Calu3 (cell line): ENCODE measurements around the gene CHN1. TPM values are rescaled to one million over a fixed set of nuclear protein-coding genes. Genes with fewer than 3 reads are reported as not detected.

Experiments used
- BruUV-seq: library from RNA; stranded (reverse); fragments of 400-500 nt; replicated peaks from 2 replicates; lab custom pipeline; 2021; lab: Mats Ljungman, UMichigan
- CTCF ChIA-PET: fragments of 300-600 bp; sonication (Branson Sonifier 250); formaldehyde crosslinking; loops from one replicate; lab custom pipeline; 2022; ENCODE audit warnings: antibody characterized with exemption; lab: Charles Lee
- DNase-seq: peaks from one replicate; pipeline ENCODE4 v3.0.0; 2022
- H3K27ac Mint-ChIP-seq: one replicate; pipeline ENCODE4 v1.8.0; 2022; ENCODE audit warnings: mixed read lengths; ENCODE audit not compliant: unreplicated experiment
- H3K27me3 Mint-ChIP-seq: one replicate; pipeline ENCODE4 v1.8.0; 2022; ENCODE audit warnings: mixed read lengths; ENCODE audit not compliant: unreplicated experiment
- H3K36me3 Mint-ChIP-seq: one replicate; pipeline ENCODE4 v1.8.0; 2022; ENCODE audit warnings: mild to moderate bottlenecking, moderate library complexity, mixed read lengths; ENCODE audit not compliant: insufficient read depth, unreplicated experiment
- H3K4me1 Mint-ChIP-seq: one replicate; pipeline ENCODE4 v1.8.0; 2022; ENCODE audit warnings: mild to moderate bottlenecking, low read depth, mixed read lengths; ENCODE audit not compliant: unreplicated experiment
- H3K4me3 Mint-ChIP-seq: one replicate; pipeline ENCODE4 v1.8.0; 2022; ENCODE audit warnings: mild to moderate bottlenecking, low read depth, moderate library complexity, mixed read lengths; ENCODE audit not compliant: unreplicated experiment
- H3K9me3 Mint-ChIP-seq: one replicate; pipeline ENCODE4 v1.8.0; 2022; ENCODE audit warnings: low read depth, mixed read lengths; ENCODE audit not compliant: unreplicated experiment
- intact Hi-C: fragments of 100-400 bp; cut with micrococcal nuclease; formaldehyde crosslinking; loops from one replicate; pipeline ENCODE4 v1.10.0; 2022; ENCODE audit not compliant: unreplicated experiment
- total RNA-seq: library from RNA; stranded (reverse); gene quantifications from 2 replicates; pipeline ENCODE4 v1.2.3, GENCODE V29; 2022
- TF ChIP-seq, protein P1 (sequence below): fragments of 200-600 bp; IDR thresholded peaks from one replicate; pipeline ENCODE4 v1.8.0; 2022; ENCODE audit warnings: antibody characterized with exemption; ENCODE audit not compliant: unreplicated experiment

Gene CHN1
- total RNA-seq, 1 experiment from 2014 or later: 2.4 TPM

DNA sequence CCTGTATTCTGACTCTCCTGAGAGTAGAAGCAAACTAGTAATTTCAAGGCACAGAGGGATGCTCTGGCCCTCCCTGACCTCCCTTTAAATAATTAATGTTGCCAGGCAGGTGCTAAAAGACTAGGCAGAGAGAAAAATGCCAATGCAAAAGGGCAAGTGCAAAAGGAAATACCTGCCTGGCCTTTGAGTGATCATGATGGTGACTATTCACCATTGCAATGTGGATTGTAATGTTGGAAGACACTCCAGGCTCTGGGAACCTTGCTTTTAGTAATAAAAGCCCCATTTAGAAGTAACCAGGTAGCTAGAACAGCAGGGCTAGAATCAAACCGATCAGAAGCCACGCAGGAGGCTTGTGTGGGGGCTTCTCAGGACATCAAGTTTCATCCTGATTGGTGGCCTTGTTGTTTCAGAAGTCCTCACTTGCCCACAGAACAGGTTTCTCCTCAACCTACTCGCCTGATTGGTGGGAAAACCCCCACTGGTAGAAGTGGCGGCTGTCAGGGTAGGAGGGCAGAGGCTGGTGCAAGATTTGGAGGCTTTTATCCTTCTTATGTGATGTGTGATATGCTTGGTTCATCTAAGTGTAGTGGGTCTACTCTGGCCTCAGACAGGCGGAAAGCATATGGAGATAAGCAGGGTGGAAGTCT is 224.9 kb downstream of the CHN1 start:
- Mint-ChIP-seq H3K27me3 (peaks cover 8% of the 10 kb centered on the region), H3K4me1 (peaks cover 12% of the 10 kb centered on the region), H3K27ac (no peak overlapping the region), H3K36me3 (peaks cover 5% of the 10 kb centered on the region), H3K9me3 (no peaks in the 10 kb centered on the region), H3K4me3 (no peak overlapping the region)
- DNase-seq: no peak
- no TSS peak for BruUV-seq
- CTCF ChIA-PET: no interaction called here
- TF ChIP-seq, protein P1, sequence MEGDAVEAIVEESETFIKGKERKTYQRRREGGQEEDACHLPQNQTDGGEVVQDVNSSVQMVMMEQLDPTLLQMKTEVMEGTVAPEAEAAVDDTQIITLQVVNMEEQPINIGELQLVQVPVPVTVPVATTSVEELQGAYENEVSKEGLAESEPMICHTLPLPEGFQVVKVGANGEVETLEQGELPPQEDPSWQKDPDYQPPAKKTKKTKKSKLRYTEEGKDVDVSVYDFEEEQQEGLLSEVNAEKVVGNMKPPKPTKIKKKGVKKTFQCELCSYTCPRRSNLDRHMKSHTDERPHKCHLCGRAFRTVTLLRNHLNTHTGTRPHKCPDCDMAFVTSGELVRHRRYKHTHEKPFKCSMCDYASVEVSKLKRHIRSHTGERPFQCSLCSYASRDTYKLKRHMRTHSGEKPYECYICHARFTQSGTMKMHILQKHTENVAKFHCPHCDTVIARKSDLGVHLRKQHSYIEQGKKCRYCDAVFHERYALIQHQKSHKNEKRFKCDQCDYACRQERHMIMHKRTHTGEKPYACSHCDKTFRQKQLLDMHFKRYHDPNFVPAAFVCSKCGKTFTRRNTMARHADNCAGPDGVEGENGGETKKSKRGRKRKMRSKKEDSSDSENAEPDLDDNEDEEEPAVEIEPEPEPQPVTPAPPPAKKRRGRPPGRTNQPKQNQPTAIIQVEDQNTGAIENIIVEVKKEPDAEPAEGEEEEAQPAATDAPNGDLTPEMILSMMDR: no peak
- intact Hi-C loops: no loop called here

DNA sequence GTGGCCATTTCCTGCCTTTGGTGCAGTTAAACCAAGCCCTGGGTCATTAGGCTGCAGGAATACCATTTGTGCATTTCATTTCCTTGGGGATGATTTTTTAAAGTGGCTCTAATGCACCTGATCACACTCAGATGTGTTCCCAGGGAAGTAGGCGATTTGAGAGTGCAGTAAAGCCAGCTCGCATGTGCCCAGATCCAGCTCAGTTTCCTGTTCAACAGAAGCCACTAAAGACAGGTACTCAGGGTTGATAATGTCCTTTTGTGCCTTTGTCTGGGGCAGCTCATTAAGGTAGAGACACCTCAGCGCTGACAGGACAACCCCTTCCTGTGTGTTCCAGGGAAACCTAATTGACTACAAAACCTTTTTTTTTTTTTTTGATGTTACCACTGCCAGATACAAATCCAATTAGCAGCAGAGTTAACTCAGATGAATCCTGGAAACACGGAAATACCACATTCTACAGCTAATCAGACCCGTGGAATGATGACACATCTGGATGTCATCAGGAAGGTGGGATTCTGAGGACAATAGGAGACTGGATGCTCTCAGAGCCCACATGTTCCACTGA is 225.7 kb downstream of the CHN1 start:
- DNase-seq: no peak
- Mint-ChIP-seq H3K27ac (no peak overlapping the region), H3K4me1 (peaks cover 12% of the 10 kb centered on the region), H3K27me3 (peaks cover 8% of the 10 kb centered on the region), H3K9me3 (no peaks in the 10 kb centered on the region), H3K36me3 (peaks cover 5% of the 10 kb centered on the region), H3K4me3 (no peak overlapping the region)
- TF ChIP-seq, protein P1: no peak
- intact Hi-C loops: no loop called here
- no TSS peak for BruUV-seq
- CTCF ChIA-PET: interaction anchor here (0.7 kb wide), 2 partner anchors 48 to 531 kb away, joined by 3 to 4 read pairs; partner anchors contain the start of gene OLA1

DNA sequence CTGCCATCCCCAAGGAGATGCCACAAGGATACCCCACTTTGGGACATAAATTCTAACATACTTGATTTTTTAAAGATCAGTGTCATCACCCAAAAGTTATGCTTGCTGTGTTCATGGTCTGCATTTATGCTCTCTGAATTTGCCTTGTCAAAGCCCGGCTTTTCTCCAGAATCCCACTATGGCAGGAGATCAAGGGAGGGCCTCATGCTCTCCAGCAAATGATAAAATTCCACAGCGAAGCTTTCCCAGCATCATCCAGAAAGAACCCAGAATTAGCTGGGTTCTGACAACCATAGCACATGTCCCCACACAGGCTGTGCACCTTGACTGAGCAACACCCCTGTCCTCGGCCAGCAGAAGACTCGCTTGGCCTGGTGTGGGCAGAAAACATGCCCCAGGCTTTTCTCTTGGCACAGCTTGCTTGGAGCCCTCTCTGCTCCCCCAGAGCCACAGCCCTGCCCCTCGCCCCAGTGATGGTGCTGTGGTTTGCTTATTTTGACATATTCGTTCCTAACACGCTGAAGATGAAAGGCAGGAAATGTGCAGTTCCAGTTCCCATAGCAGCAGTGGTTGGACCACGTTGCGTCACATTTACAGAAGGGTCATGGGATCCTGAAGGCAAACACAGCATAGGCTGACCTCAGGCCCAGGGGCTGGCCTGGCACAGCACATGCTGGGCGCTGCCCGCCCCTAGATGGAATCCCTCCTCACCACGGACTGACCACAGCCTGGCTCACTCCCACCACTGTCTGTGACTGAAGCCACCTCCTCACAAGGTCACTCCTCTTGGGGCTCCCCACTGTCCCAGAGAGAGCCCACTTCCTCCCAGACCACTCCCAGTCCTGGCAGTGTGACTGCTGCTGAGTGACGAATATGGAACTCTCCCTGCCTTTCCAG is 226.8 kb downstream of the CHN1 start:
- peaks cover 12% of the 10 kb centered on the region for H3K4me1 Mint-ChIP-seq
- H3K27ac Mint-ChIP-seq: no peak overlapping the region
- peak; percentile 18 for DNase-seq
- intact Hi-C loops: no loop called here
- H3K27me3 Mint-ChIP-seq: peaks cover 8% of the 10 kb centered on the region
- H3K4me3 Mint-ChIP-seq: no peak overlapping the region
- TF ChIP-seq, protein P1: no peak
- H3K36me3 Mint-ChIP-seq: peaks cover 5% of the 10 kb centered on the region
- no peaks in the 10 kb centered on the region for H3K9me3 Mint-ChIP-seq
- CTCF ChIA-PET: no interaction called here
- BruUV-seq: no TSS peak

DNA sequence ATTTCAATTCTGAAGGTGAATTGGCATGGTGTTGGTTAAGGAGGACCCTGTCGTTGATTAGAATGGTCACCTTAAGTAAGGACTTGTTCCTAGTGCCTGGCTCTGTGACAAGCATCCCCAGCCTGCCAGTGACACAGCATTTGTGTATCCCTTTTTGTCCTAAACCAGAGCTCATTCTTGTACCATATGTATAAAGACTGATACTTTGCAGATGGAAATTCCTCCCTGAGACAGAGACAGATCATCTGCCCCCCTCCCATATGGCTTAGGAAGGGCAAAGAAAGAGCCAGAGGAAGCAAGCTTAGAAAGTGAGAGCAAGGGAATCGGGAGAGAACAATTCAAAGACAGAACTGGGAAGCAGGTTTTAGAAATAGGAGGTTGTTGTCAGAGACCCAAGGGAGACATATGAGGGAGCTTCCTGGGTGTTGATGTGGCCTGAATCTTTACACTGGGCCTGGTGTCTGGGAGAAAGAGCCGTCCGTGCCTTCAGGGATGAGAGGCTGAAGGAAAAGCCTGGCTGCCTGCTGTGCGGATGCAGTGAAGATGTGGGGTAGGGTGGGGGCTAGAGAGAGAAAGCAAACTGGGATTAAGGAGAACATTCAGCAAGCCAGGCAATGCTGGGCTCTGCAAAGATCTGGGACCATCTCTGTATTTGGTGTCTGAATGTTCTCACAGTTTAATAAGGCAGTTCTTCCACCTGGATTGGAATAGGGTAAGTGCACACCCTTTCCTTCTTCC is 227.7 kb downstream of the CHN1 start:
- intact Hi-C loops: no loop called here
- peaks cover 8% of the 10 kb centered on the region for H3K27me3 Mint-ChIP-seq
- H3K36me3 Mint-ChIP-seq: peaks cover 5% of the 10 kb centered on the region
- TF ChIP-seq, protein P1: no peak
- CTCF ChIA-PET: no interaction called here
- no peak for DNase-seq
- H3K4me3 Mint-ChIP-seq: no peak overlapping the region
- H3K4me1 Mint-ChIP-seq: peaks cover 12% of the 10 kb centered on the region
- BruUV-seq: no TSS peak
- no peaks in the 10 kb centered on the region for H3K9me3 Mint-ChIP-seq
- H3K27ac Mint-ChIP-seq: no peak overlapping the region
